ENCODE results near the gene SLC29A3.

GRCh38 chr10:71395621-71396020 lies 76.6 kb downstream of the SLC29A3 start:
- TF ChIP-seq CTCF (IDR thresholded peaks at IDR 0.05), result no peak
- TF ChIP-seq POLR2A (IDR thresholded peaks at IDR 0.05), result no peak
